HG03025 (cell line): ENCODE measurements around the gene SUMO1.
"Not testable (repeated sequence)": the region's sequence is repeated elsewhere in the genome, so short reads cannot be mapped to it uniquely, and the experiment has no call there.

Source experiments
- ATAC-seq: cut with Tn5 transposase; IDR thresholded peaks from one replicate; pipeline ENCODE4 v1.9.1; 2021; ENCODE audit warnings: mild to moderate bottlenecking, moderate library complexity; ENCODE audit not compliant: unreplicated experiment, low FRiP score

The SUMO1 gene

GRCh38 chr2:202238234-202239197 is at the start of gene SUMO1:
SUMO1 (minus strand) TSS chr2:202238597; CDS start chr2:202238451, 146 bp downstream.
- ATAC-seq, result peak; percentile 96

DNA sequence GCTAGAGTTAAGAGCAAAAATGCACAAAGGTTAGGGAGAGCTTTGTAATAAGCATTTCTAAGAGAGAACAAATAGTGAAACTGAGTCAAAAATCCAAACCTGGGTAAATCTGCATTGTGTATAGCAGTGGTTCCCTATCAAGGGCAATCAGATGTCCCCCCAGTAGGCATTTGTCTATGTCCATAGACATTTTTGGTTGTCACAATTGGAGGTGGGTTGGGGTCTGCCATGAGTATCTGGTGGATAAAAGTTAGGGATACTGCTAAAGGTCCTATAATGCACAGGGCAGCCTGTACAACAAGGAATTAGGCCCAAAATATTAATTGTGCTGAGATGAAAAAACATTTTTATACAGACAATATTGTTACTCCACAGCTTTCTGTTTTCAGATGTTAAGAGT is 48.2 kb upstream of the SUMO1 start:
- ATAC-seq, result no peak

GRCh38 chr2:202278944-202279343 is 40.5 kb upstream of the SUMO1 start:
- no peak for ATAC-seq

- no peak for ATAC-seq
Measured at GRCh38 chr2:202278036-202278760, 39.8 kb upstream of the SUMO1 start.

DNA sequence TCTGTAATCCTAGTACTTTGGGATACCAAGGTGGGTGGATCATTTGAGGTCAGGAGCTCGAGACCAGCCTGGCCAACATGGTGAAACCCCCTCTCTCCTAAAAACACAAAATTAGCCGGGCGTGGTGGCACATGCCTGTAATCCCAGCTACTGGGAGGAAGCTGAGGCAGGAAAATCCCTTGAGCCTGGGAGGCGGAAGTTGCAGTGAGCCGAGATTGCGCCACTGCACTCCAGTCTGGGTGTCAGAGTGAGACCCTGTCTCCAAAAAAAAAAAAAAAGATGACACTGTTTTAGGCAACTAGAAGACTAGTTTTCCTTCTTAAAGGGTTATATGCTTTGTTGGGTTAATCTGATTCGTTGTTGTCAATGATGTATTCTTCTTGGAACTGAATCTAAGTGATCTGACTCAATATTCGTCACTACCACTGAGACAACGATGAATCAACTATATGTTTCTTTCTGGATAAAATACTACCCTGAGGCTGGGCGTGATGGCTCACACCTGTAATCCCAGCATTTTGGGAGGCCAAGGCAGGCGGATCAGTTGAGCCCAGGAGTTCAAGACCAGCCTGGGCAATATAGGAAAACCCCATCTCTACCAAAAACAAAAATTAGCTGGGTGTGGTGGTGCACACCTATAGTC is 37.8 kb upstream of the SUMO1 start:
- not testable (repeated sequence) for ATAC-seq

DNA sequence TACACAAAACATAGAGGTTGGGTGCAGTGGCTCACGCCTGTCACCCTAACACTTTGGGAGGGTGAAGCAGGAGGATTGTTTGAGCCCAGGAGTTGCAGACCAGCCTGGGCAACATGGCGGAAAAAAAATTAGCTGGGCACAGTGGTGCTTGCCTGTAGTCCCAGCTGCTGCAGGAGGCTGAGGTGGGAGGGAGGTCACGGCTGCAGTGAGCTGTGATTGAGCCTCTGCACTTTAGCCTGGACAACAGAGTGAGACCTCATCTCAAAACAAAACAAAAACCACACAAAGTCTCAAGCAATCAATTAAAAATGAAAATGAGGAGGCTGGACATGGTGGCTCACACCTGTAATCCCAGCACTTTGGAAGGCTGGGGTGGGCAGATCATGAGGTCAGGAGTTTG is 32.1 kb upstream of the SUMO1 start:
- no peak for ATAC-seq

DNA sequence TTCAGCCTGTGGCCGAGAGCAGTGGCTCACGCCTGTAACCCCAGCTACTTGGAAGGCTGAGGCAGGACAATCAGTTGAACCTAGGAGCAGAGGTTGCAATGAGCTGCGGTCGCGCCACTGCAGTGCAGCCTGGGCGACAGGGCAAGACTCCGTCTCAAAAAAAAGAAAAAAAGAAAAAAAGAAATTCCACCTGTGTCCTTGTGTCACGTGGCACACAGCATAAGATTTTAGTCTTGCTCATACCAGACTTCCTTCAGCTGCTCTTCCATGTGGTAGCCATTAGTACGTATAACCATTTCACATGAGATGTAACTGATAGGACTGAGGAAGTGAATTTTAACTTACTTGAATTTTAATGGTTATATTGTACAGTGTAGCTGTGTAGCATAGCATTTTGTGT is 31.2 kb upstream of the SUMO1 start:
- no peak for ATAC-seq

GRCh38 chr2:202267495-202267894 is 29.1 kb upstream of the SUMO1 start:
- ATAC-seq, result no peak

GRCh38 chr2:202265467-202266277 is 27.3 kb upstream of the SUMO1 start, which contains the start of gene NOP58:
NOP58 (plus strand) TSS chr2:202265763; CDS start chr2:202265942, 179 bp downstream.
- peak; percentile 77 for ATAC-seq

DNA sequence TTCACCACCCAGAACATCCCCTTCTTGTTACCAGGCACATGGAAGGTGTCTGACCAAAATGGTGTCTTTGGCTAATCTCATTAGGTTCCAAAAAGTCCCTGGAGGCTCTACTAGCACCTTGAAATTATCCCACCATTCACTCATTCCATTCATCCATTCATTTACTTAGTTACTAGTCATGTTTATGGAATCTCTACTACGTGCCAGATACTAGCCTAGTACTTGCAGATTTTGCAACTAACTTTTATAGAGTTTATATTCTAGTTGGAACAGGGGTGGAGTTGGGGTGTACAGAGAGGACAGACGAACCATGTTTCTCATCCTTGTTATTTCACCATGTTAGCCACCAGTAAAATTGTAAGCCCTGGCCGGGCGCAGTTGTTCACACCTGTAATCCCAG is 23.1 kb upstream of the SUMO1 start:
- no peak for ATAC-seq

DNA sequence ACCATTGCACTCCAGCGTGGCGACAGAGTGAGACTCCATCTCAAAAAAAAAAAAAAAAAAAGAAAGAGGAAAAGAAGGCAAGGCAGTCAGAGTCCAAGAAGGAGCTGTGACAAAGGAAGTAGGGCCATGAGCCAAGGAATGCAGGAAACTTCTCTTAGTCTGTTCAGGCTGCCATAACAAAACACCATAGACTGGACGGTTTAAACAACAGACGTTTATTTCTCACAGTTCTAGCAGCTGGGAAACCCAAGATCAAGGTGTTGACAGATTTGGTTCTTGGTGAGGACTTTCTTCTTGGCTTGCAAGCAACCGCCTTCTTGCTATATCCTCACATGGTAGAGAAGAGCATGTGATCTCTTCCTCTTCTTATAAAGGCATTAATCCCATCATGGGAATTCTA is 13.1 kb upstream of the SUMO1 start:
- no peak for ATAC-seq

DNA sequence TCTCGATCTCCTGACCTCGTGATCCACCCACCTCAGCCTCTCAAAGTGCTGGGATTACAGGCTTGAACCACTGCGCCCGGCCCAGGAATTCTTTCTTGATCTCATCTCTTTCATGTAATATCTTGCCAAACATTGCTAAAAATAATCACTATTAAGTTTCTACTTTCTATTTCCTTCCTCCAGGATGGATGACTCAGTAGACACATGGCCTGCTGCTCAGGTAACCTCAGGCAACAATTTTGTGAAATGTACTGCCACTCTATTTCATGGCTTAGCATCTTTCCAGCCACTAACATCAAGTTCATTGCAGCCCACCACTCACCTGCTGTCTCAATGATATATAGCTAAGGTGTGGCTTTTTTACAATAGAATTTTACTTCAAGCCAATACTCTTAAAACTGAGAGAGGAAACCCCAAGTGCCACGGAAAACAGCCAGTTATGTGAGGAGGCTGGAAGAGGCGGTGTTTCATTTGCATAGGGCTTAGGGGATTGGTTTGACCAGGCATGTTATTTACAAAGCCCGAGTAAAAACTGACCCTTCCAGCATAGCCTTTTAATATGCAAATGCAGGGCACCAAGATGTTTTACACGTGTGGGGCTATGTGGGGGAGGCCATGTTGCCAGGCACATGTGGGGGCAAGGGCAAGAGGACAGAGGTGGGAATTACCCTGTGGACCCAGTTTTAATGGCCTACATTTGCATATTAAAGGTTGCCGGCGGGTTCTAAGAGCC is 11.3 kb upstream of the SUMO1 start:
- ATAC-seq, result no peak

DNA sequence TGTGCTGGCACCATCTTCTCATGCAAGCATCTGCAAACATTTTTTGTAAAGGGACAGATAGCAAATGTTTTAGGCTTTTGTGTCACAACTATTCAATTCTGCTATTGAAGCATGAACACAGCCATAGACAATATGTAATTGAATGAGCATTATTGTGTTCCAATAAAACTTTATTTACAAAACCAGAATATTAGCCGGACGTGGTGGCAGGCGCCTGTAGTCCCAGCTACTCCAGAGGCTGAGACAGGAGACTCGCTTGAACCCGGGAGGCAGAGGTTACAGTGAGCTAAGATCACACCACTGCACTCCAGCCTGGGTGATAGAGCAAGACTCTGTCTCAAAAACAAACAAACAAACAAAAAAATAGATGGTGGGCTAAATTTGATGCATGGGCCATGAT is 9.3 kb upstream of the SUMO1 start:
- ATAC-seq, result not testable (repeated sequence)

- ATAC-seq, result peak; percentile 38
Measured at GRCh38 chr2:202237787-202238233, 587 bp downstream of the SUMO1 start.

DNA sequence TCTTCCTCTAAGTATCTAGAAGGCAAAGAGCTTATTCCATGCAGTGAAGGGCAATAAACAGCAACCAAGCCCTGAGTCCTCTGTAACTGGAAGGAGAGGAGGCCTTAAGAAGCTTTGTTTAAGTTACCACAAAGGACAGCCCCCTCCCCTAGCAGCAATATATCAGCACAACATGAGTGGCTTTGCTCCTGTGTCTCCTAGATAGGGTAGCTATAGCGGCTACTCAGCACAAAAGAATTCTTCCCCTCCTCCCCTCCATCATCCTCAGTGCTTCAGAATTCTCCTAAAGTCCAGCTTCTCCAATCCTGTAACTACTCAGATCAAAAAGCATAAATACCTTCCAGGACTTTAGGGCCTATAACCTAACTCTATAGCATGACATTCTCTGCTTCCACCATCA is 16.5 kb downstream of the SUMO1 start:
- ATAC-seq, result no peak

DNA sequence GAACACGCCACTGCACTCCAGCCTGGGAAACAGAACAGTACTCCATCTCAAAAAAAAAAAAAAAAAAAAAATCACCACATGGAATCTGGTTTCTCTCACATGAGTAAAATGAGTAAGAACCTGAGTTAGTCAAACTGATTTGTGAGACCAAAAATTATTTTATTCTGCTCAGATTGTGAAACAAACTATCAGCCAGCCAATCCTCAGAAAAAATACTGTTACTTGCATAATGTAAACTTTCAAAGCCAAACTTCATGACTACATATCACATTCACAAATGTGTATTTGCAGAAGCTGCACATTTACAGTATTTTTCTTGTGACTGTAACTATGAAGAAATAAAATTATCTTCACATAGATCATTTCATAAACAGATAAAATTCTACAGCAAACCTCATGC is 23.2 kb downstream of the SUMO1 start:
- ATAC-seq, result no peak

- no peak for ATAC-seq
Measured at GRCh38 chr2:202208526-202208925, 29.9 kb downstream of the SUMO1 start.

- ATAC-seq, result no peak
Measured at GRCh38 chr2:202204855-202205254, 33.5 kb downstream of the SUMO1 start.

- no peak for ATAC-seq
Measured at GRCh38 chr2:202203348-202203747, 35.0 kb downstream of the SUMO1 start.
